ENCODE measurements around the gene IFIT5. TPM values are rescaled to one million over a fixed set of nuclear protein-coding genes. Genes with fewer than 3 reads are reported as not detected.
A peak's percentile ranks its signal among the peaks of the same experiment; 100 is the strongest.

The IFIT5 gene
- total RNA-seq, 1 donor from 2014 or later: 42.9 TPM

DNA sequence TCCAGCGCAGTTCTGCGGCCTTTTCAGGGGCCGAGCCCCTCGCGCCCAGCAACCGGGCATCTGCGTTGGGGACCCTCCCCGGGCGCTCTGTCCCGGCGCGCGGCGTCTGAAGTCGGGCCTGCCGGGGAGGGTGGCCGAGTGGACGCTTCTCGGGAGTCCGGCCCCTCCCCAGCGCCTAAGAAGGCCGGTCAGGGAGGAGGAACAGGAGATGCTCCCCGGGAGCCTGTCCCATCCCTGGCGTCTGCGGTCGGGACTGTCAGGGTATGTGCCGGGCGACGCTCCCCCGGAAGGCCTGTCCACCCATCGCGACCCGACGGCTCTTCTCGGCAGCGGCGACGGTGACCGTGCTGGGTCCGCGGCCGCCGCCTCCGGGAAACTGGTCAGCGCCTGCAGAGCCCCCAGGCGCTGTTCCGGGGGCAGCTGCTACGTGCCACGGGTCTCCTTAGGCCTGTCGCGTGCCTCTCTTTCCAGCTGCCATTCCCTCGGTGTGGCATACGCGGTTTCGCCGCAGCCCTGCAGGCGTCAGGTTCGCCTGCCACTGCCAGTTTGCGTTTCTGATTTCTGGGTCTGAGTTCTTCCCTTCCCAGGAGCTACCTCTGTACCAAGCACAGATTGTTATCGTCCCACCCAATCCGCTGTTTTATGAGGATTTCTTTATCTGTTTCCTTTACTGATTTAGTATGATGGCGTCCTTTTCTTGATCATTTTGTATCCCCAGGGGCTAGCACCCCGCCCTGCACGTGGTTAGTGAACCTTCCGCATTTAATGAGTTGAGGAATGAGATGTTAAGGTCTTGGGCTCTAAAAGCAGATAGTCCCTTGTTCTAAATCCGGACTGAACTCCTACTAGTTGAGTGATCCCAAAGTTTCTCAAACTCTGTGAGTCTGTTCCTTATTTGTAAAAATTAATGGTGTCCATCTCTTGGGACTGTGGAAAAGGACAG, 782 bp downstream of the IFIT5 start:
- Histone ChIP-seq H3K4me1 (ENCODE audit: insufficient read depth, low read length) (peaks cover 10% of the 10 kb centered on the region), H3K4me2 (ENCODE audit: low read length) (peak overlapping the region; percentile 85), H3K4me3 (ENCODE audit: insufficient read depth, low read depth, low read length) (peak overlapping the region; percentile 98), H3K9me3 (ENCODE audit: insufficient read depth, low read depth, low read length) (no peaks in the 10 kb centered on the region), H4K20me1 (ENCODE audit: insufficient read depth, low read length) (no peaks in the 10 kb centered on the region), H3K9ac (ENCODE audit: low read length) (peak overlapping the region; percentile 95), H3K79me2 (ENCODE audit: insufficient read depth, low read length) (peaks cover 13% of the 10 kb centered on the region), H3K36me3 (ENCODE audit: insufficient read depth, low read length) (no peaks in the 10 kb centered on the region), H2AFZ (ENCODE audit: low read depth, low read length) (peak overlapping the region; percentile 88), H3K27ac (ENCODE audit: low read depth, low read length) (peak overlapping the region; percentile 85), H3K27me3 (ENCODE audit: insufficient read depth, low read length) (no peaks in the 10 kb centered on the region)
- H3K4me1 Mint-ChIP-seq (ENCODE audit: low read depth, unreplicated experiment): peaks cover 5% of the 10 kb centered on the region
- peaks cover 12% of the 10 kb centered on the region for H3K9me3 Mint-ChIP-seq (ENCODE audit: unreplicated experiment)
- peak overlapping the region; percentile 98 for H3K27ac Mint-ChIP-seq (ENCODE audit: unreplicated experiment)
- H3K36me3 Mint-ChIP-seq (ENCODE audit: low read depth, unreplicated experiment): peaks cover 29% of the 10 kb centered on the region
- no peak for TF ChIP-seq EZH2 (IDR thresholded peaks at IDR 0.05; ENCODE audit: insufficient read depth, low read length)
- TF ChIP-seq, protein P1, sequence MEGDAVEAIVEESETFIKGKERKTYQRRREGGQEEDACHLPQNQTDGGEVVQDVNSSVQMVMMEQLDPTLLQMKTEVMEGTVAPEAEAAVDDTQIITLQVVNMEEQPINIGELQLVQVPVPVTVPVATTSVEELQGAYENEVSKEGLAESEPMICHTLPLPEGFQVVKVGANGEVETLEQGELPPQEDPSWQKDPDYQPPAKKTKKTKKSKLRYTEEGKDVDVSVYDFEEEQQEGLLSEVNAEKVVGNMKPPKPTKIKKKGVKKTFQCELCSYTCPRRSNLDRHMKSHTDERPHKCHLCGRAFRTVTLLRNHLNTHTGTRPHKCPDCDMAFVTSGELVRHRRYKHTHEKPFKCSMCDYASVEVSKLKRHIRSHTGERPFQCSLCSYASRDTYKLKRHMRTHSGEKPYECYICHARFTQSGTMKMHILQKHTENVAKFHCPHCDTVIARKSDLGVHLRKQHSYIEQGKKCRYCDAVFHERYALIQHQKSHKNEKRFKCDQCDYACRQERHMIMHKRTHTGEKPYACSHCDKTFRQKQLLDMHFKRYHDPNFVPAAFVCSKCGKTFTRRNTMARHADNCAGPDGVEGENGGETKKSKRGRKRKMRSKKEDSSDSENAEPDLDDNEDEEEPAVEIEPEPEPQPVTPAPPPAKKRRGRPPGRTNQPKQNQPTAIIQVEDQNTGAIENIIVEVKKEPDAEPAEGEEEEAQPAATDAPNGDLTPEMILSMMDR (IDR thresholded peaks at IDR 0.05; ENCODE audit: insufficient read depth, low read depth, low read length): no peak
- DNase-seq (ENCODE audit: low read depth) (peak; percentile 21), FAIRE-seq (no peak)
- peak overlapping the region; percentile 97 for H3K4me3 Mint-ChIP-seq (ENCODE audit: unreplicated experiment)
- H3K27me3 Mint-ChIP-seq (ENCODE audit: low read depth, unreplicated experiment): no peaks in the 10 kb centered on the region

DNA sequence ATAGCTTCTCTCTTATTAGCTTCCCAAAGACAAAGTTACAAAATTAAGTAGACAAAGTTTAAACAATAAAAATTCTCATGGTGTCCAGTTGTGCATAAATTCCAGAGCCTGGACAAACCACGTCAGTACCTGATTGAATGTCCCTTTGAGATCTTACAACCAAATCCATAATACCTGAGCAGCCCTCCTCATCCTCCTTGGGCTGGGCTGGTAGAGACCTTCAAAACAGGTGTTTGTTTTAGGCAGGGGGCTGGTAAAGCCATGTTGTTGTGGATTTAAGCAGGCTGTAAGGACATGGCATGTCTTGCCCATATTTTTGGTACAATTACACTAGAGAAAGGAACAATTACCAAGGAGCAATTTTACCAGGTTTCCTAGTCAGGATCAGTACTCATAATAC, 2.1 kb downstream of the IFIT5 start:
- peaks cover 13% of the 10 kb centered on the region for H3K79me2 ChIP-seq (ENCODE audit: insufficient read depth, low read length)
- H3K36me3 ChIP-seq (ENCODE audit: insufficient read depth, low read length): no peaks in the 10 kb centered on the region
- H3K9me3 ChIP-seq (ENCODE audit: insufficient read depth, low read depth, low read length): no peaks in the 10 kb centered on the region
- peak overlapping the region; percentile 97 for H3K4me3 Mint-ChIP-seq (ENCODE audit: unreplicated experiment)
- H3K9ac ChIP-seq (ENCODE audit: low read length): no peak overlapping the region
- H3K36me3 Mint-ChIP-seq (ENCODE audit: low read depth, unreplicated experiment): peaks cover 34% of the 10 kb centered on the region
- H3K9me3 Mint-ChIP-seq (ENCODE audit: unreplicated experiment): peaks cover 12% of the 10 kb centered on the region
- peaks cover 10% of the 10 kb centered on the region for H3K4me1 ChIP-seq (ENCODE audit: insufficient read depth, low read length)
- no peak overlapping the region for H2AFZ ChIP-seq (ENCODE audit: low read depth, low read length)
- H4K20me1 ChIP-seq (ENCODE audit: insufficient read depth, low read length): no peaks in the 10 kb centered on the region
- no peaks in the 10 kb centered on the region for H3K27me3 ChIP-seq (ENCODE audit: insufficient read depth, low read length)
- H3K27ac Mint-ChIP-seq (ENCODE audit: unreplicated experiment): no peak overlapping the region
- FAIRE-seq: no peak
- H3K27me3 Mint-ChIP-seq (ENCODE audit: low read depth, unreplicated experiment): no peaks in the 10 kb centered on the region
- H3K27ac ChIP-seq (ENCODE audit: low read depth, low read length): no peak overlapping the region
- H3K4me1 Mint-ChIP-seq (ENCODE audit: low read depth, unreplicated experiment): peaks cover 5% of the 10 kb centered on the region
- DNase-seq (ENCODE audit: low read depth): no peak
- no peak overlapping the region for H3K4me3 ChIP-seq (ENCODE audit: insufficient read depth, low read depth, low read length)
- no peak overlapping the region for H3K4me2 ChIP-seq (ENCODE audit: low read length)
- TF ChIP-seq EZH2 (IDR thresholded peaks at IDR 0.05; ENCODE audit: insufficient read depth, low read length): no peak
- TF ChIP-seq, protein P1 (IDR thresholded peaks at IDR 0.05; ENCODE audit: insufficient read depth, low read depth, low read length): no peak

DNA sequence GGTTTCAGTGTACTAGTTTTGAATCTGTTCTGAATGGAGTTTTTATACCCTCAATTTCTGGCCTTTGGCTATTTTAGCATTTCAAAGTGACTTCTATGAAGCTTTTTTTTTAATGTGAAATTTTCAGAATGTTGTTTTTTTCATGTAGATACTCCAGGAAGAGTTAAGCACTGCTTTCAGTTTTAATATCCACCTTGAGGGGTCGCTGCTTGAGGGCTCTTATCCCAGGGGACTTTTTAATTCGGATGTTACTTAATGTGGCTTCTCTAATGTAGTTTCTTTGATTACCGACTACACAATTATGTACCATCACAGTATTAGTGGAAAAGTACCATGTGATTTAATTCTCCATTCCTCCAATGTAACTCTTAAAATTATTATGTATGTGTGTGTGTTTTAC, 5.2 kb downstream of the IFIT5 start:
- DNase-seq (ENCODE audit: low read depth) (no peak), FAIRE-seq (no peak)

More for the DNA sequence above, 5.2 kb downstream of the IFIT5 start:
- no peaks in the 10 kb centered on the region for H3K9me3 ChIP-seq (ENCODE audit: insufficient read depth, low read depth, low read length)
- Mint-ChIP-seq H3K27me3 (ENCODE audit: low read depth, unreplicated experiment) (no peaks in the 10 kb centered on the region), H3K36me3 (ENCODE audit: low read depth, unreplicated experiment) (peaks cover 25% of the 10 kb centered on the region), H3K4me1 (ENCODE audit: low read depth, unreplicated experiment) (peaks cover 10% of the 10 kb centered on the region), H3K27ac (ENCODE audit: unreplicated experiment) (no peak overlapping the region), H3K4me3 (ENCODE audit: unreplicated experiment) (peak overlapping the region; percentile 81), H3K9me3 (ENCODE audit: unreplicated experiment) (peaks cover 7% of the 10 kb centered on the region)
- peaks cover 5% of the 10 kb centered on the region for H3K4me1 ChIP-seq (ENCODE audit: insufficient read depth, low read length)
- H3K36me3 ChIP-seq (ENCODE audit: insufficient read depth, low read length): no peaks in the 10 kb centered on the region
- no peaks in the 10 kb centered on the region for H3K27me3 ChIP-seq (ENCODE audit: insufficient read depth, low read length)
- H3K4me3 ChIP-seq (ENCODE audit: insufficient read depth, low read depth, low read length): no peak overlapping the region
- H3K9ac ChIP-seq (ENCODE audit: low read length): no peak overlapping the region
- no peak for TF ChIP-seq EZH2 (IDR thresholded peaks at IDR 0.05; ENCODE audit: insufficient read depth, low read length)
- TF ChIP-seq, protein P1 (IDR thresholded peaks at IDR 0.05; ENCODE audit: insufficient read depth, low read depth, low read length): peak; percentile 52
- H3K4me2 ChIP-seq (ENCODE audit: low read length): no peak overlapping the region
- H4K20me1 ChIP-seq (ENCODE audit: insufficient read depth, low read length): no peaks in the 10 kb centered on the region
- no peak overlapping the region for H2AFZ ChIP-seq (ENCODE audit: low read depth, low read length)
- peaks cover 11% of the 10 kb centered on the region for H3K79me2 ChIP-seq (ENCODE audit: insufficient read depth, low read length)
- H3K27ac ChIP-seq (ENCODE audit: low read depth, low read length): no peak overlapping the region

Measured in astrocyte (in vitro differentiated cells and primary cell).